K562 (cell line): ENCODE results near the gene NUP50. TPM values are rescaled to one million over a fixed set of nuclear protein-coding genes. Genes with fewer than 3 reads are reported as not detected.

Experiments
- BRCA1 ChIP-seq, 2 experiments: fragments of 450-650 bp in 1 of 2; sonication (generic) in 1 of 2; formaldehyde crosslinking in 1 of 2; IDR thresholded peaks; 2 replicates each; pipeline versions ENCODE4 v1.5.0 to v1.6.1; 2017 to 2020; ENCODE audit warnings: mild to moderate bottlenecking in 1 of 2, missing genetic modification reagents in 1 of 2
- CBFB ChIP-seq: sonication (generic); formaldehyde crosslinking; IDR thresholded peaks from 2 replicates; pipeline ENCODE4 v1.4.0; 2020; ENCODE audit warnings: mild to moderate bottlenecking, missing genetic modification reagents
- DDX20 ChIP-seq: fragments of 450-650 bp; IDR thresholded peaks from 2 replicates; pipeline ENCODE4 v1.6.1; 2016; ENCODE audit warnings: missing genetic modification characterization, low read depth, mild to moderate bottlenecking, missing compliant biosample characterization, moderate library complexity
- DIDO1 ChIP-seq: fragments of 450-650 bp; IDR thresholded peaks from 2 replicates; pipeline ENCODE4 v1.6.1; 2016; ENCODE audit warnings: low read depth, missing biosample characterization, missing genetic modification characterization
- EWSR1 ChIP-seq: fragments of 450-650 bp; IDR thresholded peaks from 2 replicates; pipeline ENCODE4 v1.6.1; 2018; ENCODE audit warnings: borderline replicate concordance, mild to moderate bottlenecking, low read depth, moderate library complexity; ENCODE audit not compliant: partially characterized antibody
- GABPB2 ChIP-seq: fragments of 250-450 bp; sonication (Bioruptor Pico); conservative IDR thresholded peaks from 2 replicates; pipeline ENCODE4 v1.5.1; 2021; ENCODE audit warnings: mild to moderate bottlenecking
- KDM1A ChIP-seq, 2 experiments: fragments of 450-650 bp; IDR thresholded peaks; 2 replicates each; pipeline ENCODE4 v1.6.1; 2016; ENCODE audit warnings: mild to moderate bottlenecking in 2 of 2
- MAFF ChIP-seq: IDR thresholded peaks from 2 replicates; pipeline ENCODE4 v1.6.1; 2012; ENCODE audit warnings: low read length, improper control_type of control experiment
- MTA3 ChIP-seq: fragments of 450-650 bp; formaldehyde crosslinking; IDR thresholded peaks from 2 replicates; pipeline ENCODE4 v1.6.1; 2017; ENCODE audit warnings: mild to moderate bottlenecking, borderline replicate concordance
- MYC ChIP-seq, 2 experiments: fragments of 250-450 bp in 1 of 2; sonication (Bioruptor Pico) in 1 of 2; IDR thresholded peaks; 2 replicates each; pipeline versions ENCODE4 v1.5.1 to v1.6.1; 2012 to 2021; ENCODE audit warnings: low read depth in 2 of 2, borderline replicate concordance in 1 of 2, improper control_type of control experiment in 1 of 2, low read length in 1 of 2, mild to moderate bottlenecking in 1 of 2, moderate library complexity in 1 of 2
- NR2C2 ChIP-seq, 2 experiments: fragments of 200-800 bp in 1 of 2; sonication (Bioruptor generic) in 1 of 2; sonication (generic) in 1 of 2; formaldehyde crosslinking in 1 of 2; IDR thresholded peaks; 2 replicates each; pipeline versions ENCODE4 v1.6.1 to v1.8.0; 2016 to 2022; ENCODE audit warnings: mild to moderate bottlenecking in 1 of 2, missing compliant biosample characterization in 1 of 2, missing genetic modification characterization in 1 of 2, missing genetic modification reagents in 1 of 2
- OTX1 ChIP-seq: fragments of 450-650 bp; formaldehyde crosslinking; IDR thresholded peaks from 2 replicates; pipeline ENCODE4 v1.4.0; 2022; ENCODE audit warnings: mild to moderate bottlenecking
- PHF21A ChIP-seq: fragments of 450-650 bp; IDR thresholded peaks from 2 replicates; pipeline ENCODE4 v1.6.1; 2017; ENCODE audit warnings: low read depth, borderline replicate concordance
- PTRF ChIP-seq: fragments of 450-650 bp; IDR thresholded peaks from 2 replicates; pipeline ENCODE4 v1.6.1; 2016; ENCODE audit warnings: mild to moderate bottlenecking, missing genetic modification characterization, missing compliant biosample characterization
- SIRT6 ChIP-seq: IDR thresholded peaks from one replicate; pipeline ENCODE4 v1.6.1; 2012; ENCODE audit warnings: low read depth, mild to moderate bottlenecking, control low read depth, inconsistent platforms, low read length, moderate library complexity
- SMAD3 ChIP-seq: fragments of 450-650 bp; formaldehyde crosslinking; conservative IDR thresholded peaks from 2 replicates; pipeline ENCODE4 v1.4.0; 2020; ENCODE audit warnings: mild to moderate bottlenecking
- SMARCA5 ChIP-seq: fragments of 450-650 bp; IDR thresholded peaks from 2 replicates; pipeline ENCODE4 v1.6.1; 2016
- SMARCC2 ChIP-seq: fragments of 450-650 bp; IDR thresholded peaks from 2 replicates; pipeline ENCODE4 v1.6.1; 2017; ENCODE audit warnings: antibody characterized with exemption, moderate library complexity, mild to moderate bottlenecking, low read depth
- TCF7 ChIP-seq: sonication (generic); IDR thresholded peaks from 2 replicates; pipeline ENCODE4 v1.6.1; 2016; ENCODE audit warnings: antibody characterized with exemption, borderline replicate concordance
- U2AF1 ChIP-seq: fragments of 200-400 bp; formaldehyde crosslinking; optimal IDR thresholded peaks from 2 replicates; pipeline ENCODE3; 2017; ENCODE audit warnings: mild to moderate bottlenecking, low read depth, low read length, moderate library complexity
- polyA plus RNA-seq, 8 experiments: library from polyadenylated mRNA; depleted of rRNA in 4 of 8; stranded (reverse) in 5 of 8; unstranded in 3 of 8; fragments of >200 nt; fragmentation: Nextera tagmentation in 2 of 8; fragmentation: Illumina TruSeq in 1 of 8; extraction: Ambion mirVana in 2 of 8; extraction: Trizol in 1 of 8; gene quantifications; 2 replicates each; pipeline versions ENCODE4 v1.2.1 to v1.2.3, GENCODE V29; 2011 to 2014; ENCODE audit warnings: inconsistent platforms in 1 of 8, missing spikeins in 1 of 8
- total RNA-seq, 7 experiments: library from RNA; depleted of rRNA in 6 of 7; stranded (reverse); fragments of >200 nt in 6 of 7; fragmentation: Illumina TruSeq in 2 of 7; extraction: Trizol in 2 of 7; gene quantifications; 2 replicates each; pipeline versions ENCODE4 v1.2.1 to v1.2.3, GENCODE V29; 2011 to 2021; ENCODE audit warnings: low replicate concordance in 1 of 7
- TF ChIP-seq, protein P1 (sequence below): conservative IDR thresholded peaks from 2 replicates; pipeline ENCODE4 v1.6.1; 2011; ENCODE audit warnings: low read depth, mild to moderate bottlenecking, low read length; ENCODE audit not compliant: control insufficient read depth
- TF ChIP-seq, protein P2 (sequence below): sonication (generic); formaldehyde crosslinking; IDR thresholded peaks from 2 replicates; pipeline ENCODE4 v1.8.0; 2022; ENCODE audit warnings: mild to moderate bottlenecking, missing genetic modification reagents
- TF ChIP-seq, protein P3 (sequence below), 2 experiments: fragments of 250-450 bp in 1 of 2; fragments of 450-650 bp in 1 of 2; sonication (Bioruptor Pico) in 1 of 2; IDR thresholded peaks; 2 replicates each; pipeline versions ENCODE4 v1.6.1 to v1.8.0; 2016 to 2021; ENCODE audit warnings: mild to moderate bottlenecking in 2 of 2, moderate library complexity in 2 of 2, missing compliant biosample characterization in 1 of 2, missing genetic modification characterization in 1 of 2

Gene NUP50
- total and polyA plus RNA-seq, 9 of the 15 experiments (the other 6 are each of a cell fraction or from before 2014, with no cell fraction given): 23.8 to 83.7 (median 55.3) TPM

DNA sequence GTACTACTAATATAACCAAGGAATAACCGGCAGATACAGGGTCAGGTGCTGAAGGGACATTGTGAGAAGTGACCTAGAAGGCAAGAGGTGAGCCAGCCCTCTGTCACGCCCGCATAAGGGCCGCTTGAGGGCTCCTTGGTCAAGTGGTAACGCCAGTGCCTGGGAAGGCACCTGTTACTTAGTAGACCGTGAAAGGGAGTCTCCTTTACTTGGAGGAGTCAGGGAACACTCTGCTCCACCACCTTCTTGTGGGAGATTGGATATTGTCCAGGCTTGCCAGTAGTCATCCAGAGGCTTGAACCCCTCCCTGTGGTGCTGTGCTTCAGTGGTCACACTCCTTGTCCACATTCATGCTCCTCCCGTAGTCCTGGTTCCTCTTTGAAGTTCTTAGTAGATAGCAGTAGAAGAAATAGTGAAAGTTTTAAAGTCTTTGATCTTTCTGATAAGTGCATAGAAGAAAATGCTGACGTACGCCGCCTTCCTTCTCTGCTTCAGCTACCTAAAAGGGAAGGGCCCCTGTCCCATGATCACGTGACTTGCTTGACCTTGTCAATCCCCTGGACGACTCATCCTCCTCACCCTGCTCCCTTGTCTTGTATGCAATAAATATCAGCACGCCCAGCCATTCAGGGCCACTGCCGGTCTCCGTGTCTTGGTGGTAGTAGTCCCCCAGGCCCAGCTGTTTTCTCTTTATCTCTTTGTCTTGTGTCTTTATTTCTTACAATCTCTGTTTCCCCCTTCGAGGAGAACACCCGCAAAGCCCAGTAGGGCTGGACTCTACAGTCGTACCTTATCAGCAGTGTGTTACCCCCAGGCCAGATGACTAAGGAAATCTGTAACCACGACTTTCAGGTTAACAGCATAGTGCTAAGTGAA is 6.1 kb downstream of the NUP50 start (continued):
- TF ChIP-seq BRCA1 (IDR thresholded peaks at IDR 0.05) (no peak), BRCA1 (CRISPR knock-in tag; IDR thresholded peaks at IDR 0.05) (no peak), GABPB2 (CRISPR knock-in tag) (no peak), MTA3 (no peak), SMARCA5 (no peak), MAFF (peak; percentile 44; the same call in 1 of the 2 replicates), TCF7 (no peak), EWSR1 (no peak), DDX20 (tag) (no peak), KDM1A (IDR thresholded peaks at IDR 0.05) (peak; percentile 81 to 83; a peak in 3 of 4 replicates), MYC (IDR thresholded peaks at IDR 0.05; ENCODE audit: low read depth, low read length) (no peak), MYC (CRISPR knock-in tag; IDR thresholded peaks at IDR 0.05; ENCODE audit: borderline replicate concordance, low read depth) (no peak), OTX1 (CRISPR knock-in tag) (no peak), U2AF1 (no peak), SIRT6 (no peak), SMARCC2 (no peak), PHF21A (no peak; the same call in 1 of the 2 replicates), SMAD3 (CRISPR knock-in tag) (no peak), DIDO1 (no peak), PTRF (tag) (no peak), CBFB (CRISPR knock-in tag) (no peak), NR2C2 (CRISPR knock-in tag; IDR thresholded peaks at IDR 0.05) (no peak), NR2C2 (tag; IDR thresholded peaks at IDR 0.05) (peak; percentile 49; the same call in 1 of the 2 replicates)
- TF ChIP-seq, protein P1, sequence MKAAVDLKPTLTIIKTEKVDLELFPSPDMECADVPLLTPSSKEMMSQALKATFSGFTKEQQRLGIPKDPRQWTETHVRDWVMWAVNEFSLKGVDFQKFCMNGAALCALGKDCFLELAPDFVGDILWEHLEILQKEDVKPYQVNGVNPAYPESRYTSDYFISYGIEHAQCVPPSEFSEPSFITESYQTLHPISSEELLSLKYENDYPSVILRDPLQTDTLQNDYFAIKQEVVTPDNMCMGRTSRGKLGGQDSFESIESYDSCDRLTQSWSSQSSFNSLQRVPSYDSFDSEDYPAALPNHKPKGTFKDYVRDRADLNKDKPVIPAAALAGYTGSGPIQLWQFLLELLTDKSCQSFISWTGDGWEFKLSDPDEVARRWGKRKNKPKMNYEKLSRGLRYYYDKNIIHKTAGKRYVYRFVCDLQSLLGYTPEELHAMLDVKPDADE: no peak
- TF ChIP-seq, protein P2, sequence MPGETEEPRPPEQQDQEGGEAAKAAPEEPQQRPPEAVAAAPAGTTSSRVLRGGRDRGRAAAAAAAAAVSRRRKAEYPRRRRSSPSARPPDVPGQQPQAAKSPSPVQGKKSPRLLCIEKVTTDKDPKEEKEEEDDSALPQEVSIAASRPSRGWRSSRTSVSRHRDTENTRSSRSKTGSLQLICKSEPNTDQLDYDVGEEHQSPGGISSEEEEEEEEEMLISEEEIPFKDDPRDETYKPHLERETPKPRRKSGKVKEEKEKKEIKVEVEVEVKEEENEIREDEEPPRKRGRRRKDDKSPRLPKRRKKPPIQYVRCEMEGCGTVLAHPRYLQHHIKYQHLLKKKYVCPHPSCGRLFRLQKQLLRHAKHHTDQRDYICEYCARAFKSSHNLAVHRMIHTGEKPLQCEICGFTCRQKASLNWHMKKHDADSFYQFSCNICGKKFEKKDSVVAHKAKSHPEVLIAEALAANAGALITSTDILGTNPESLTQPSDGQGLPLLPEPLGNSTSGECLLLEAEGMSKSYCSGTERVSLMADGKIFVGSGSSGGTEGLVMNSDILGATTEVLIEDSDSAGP (CRISPR knock-in tag): no peak
- TF ChIP-seq, protein P3, sequence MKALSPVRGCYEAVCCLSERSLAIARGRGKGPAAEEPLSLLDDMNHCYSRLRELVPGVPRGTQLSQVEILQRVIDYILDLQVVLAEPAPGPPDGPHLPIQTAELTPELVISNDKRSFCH (CRISPR knock-in tag; IDR thresholded peaks at IDR 0.05): no peak
- TF ChIP-seq, protein P3 (tag; IDR thresholded peaks at IDR 0.05): no peak
